WERI-Rb-1 (cell line): Measurements from ENCODE around the gene TBKBP1.

Source experiments
- DNase-seq: peaks from one replicate; pipeline ENCODE4 v3.0.0-alpha.2; 2020
- H3K27ac ChIP-seq: fragments of 250-450 bp; sonication (Bioruptor Pico); 2 replicates; pipeline ENCODE4 v1.5.1; 2020; ENCODE audit warnings: mild to moderate bottlenecking, moderate library complexity
- H3K27me3 ChIP-seq: fragments of 250-450 bp; sonication (Bioruptor Pico); 2 replicates; pipeline ENCODE4 v1.5.1; 2021; ENCODE audit warnings: mild to moderate bottlenecking, low read depth, moderate library complexity; ENCODE audit not compliant: insufficient read depth, severe bottlenecking
- H3K36me3 ChIP-seq: fragments of 250-450 bp; sonication (Bioruptor Pico); 2 replicates; pipeline ENCODE4 v1.5.1; 2020; ENCODE audit warnings: mild to moderate bottlenecking, moderate library complexity
- H3K4me3 ChIP-seq: 2 replicates; pipeline ENCODE4 v1.5.1; 2011; ENCODE audit warnings: low read depth, mild to moderate bottlenecking, control low read depth, low read length
- H3K9me3 ChIP-seq: fragments of 250-450 bp; sonication (Bioruptor Pico); 2 replicates; pipeline ENCODE4 v1.5.1; 2021; ENCODE audit warnings: mild to moderate bottlenecking, moderate library complexity; ENCODE audit not compliant: severe bottlenecking
- CTCF ChIP-seq: IDR thresholded peaks from 2 replicates; pipeline ENCODE4 v1.5.1; 2011; ENCODE audit warnings: low read depth, mild to moderate bottlenecking, control low read depth, inconsistent platforms, low read length

TBKBP1 gene

DNA sequence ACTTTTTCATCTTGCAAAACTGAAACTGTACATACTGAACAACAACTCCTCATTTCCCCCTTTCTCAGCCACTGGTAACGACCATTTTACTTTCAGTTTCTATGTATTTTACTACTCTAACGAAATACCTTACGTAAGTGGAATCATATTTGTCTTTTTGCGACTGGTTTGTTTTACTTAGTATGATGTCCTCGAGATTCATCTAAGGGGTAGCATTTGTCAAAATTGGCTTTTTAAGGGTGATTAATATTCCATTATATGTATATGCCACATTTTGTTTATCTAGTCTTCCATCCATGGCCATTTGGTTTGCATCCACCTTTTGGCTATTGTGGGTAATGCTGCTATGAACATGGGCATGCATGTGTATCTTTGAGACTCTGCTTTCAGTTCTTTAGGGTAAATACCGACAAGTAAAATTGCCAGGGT is 33.9 kb upstream of the TBKBP1 start:
- no peak for DNase-seq
- H3K27me3 ChIP-seq: no peaks in the 10 kb centered on the region
- peaks cover 100% of the 10 kb centered on the region for H3K36me3 ChIP-seq
- H3K9me3 ChIP-seq: no peaks in the 10 kb centered on the region
- no peak overlapping the region for H3K4me3 ChIP-seq
- TF ChIP-seq CTCF: no peak
- H3K27ac ChIP-seq: no peak overlapping the region

GRCh38 chr17:47663912-47664623 is 29.9 kb upstream of the TBKBP1 start:
- peak; percentile 82 for TF ChIP-seq CTCF
- no peak overlapping the region for H3K4me3 ChIP-seq
- H3K27ac ChIP-seq: no peak overlapping the region; the same call in 1 of the 2 replicates
- H3K9me3 ChIP-seq: no peaks in the 10 kb centered on the region
- H3K27me3 ChIP-seq: no peaks in the 10 kb centered on the region
- H3K36me3 ChIP-seq: peaks cover 97% of the 10 kb centered on the region
- peak; percentile 70 for DNase-seq

DNA sequence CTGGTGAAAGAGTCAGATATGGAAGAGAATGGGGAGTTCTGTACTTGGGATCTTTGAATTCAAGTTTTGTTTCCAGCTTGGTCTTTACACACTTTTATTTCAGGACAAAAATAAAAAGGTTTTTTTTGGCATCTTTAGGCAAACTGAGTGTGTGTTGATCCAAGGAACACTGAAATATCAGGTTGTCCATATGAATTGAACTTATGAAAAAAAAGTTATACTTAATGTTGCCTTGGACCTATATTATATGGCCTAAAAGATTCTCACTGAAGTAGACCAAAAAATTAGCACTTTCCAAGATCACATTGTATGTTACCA is 29.4 kb upstream of the TBKBP1 start:
- no peak for TF ChIP-seq CTCF
- no peak for DNase-seq
- H3K9me3 ChIP-seq: no peaks in the 10 kb centered on the region
- H3K36me3 ChIP-seq: peaks cover 97% of the 10 kb centered on the region
- no peaks in the 10 kb centered on the region for H3K27me3 ChIP-seq
- H3K4me3 ChIP-seq: no peak overlapping the region
- no peak overlapping the region for H3K27ac ChIP-seq

GRCh38 chr17:47665655-47666054 is 28.3 kb upstream of the TBKBP1 start:
- no peak overlapping the region for H3K4me3 ChIP-seq
- H3K27me3 ChIP-seq: no peaks in the 10 kb centered on the region
- H3K9me3 ChIP-seq: no peaks in the 10 kb centered on the region
- TF ChIP-seq CTCF: no peak
- H3K27ac ChIP-seq: no peak overlapping the region
- DNase-seq: no peak
- H3K36me3 ChIP-seq: peaks cover 97% of the 10 kb centered on the region

DNA sequence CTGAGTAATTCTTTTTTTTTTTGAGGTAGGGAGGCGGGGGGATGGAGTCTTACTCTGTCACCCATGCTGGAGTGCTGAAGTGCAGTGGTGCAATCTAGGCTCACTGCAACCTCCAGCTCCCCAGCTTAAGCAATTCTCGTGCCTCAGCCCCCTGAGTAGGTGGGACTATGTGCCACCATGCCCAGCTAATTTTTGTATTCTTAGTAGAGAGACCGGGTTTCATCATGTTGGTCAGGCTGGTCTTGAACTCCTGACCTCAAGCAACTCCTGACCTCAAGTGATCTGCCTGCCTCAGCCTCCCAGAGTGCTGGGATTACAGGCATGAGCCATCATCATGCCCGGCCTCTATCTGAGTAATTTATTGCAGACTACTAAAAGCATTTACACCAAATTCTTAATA is 24.9 kb upstream of the TBKBP1 start:
- H3K36me3 ChIP-seq: peaks cover 97% of the 10 kb centered on the region
- no peak overlapping the region for H3K4me3 ChIP-seq
- H3K27ac ChIP-seq: no peak overlapping the region; the same call in 1 of the 2 replicates
- TF ChIP-seq CTCF: no peak
- H3K9me3 ChIP-seq: no peaks in the 10 kb centered on the region
- no peak for DNase-seq
- no peaks in the 10 kb centered on the region for H3K27me3 ChIP-seq

- no peak for TF ChIP-seq CTCF
- H3K9me3 ChIP-seq: no peaks in the 10 kb centered on the region
- no peak for DNase-seq
Measured at GRCh38 chr17:47670064-47670463, 23.9 kb upstream of the TBKBP1 start.

More at GRCh38 chr17:47670064-47670463, 23.9 kb upstream of the TBKBP1 start:
- Histone ChIP-seq H3K27ac (peak overlapping the region; percentile 30), H3K4me3 (no peak overlapping the region), H3K27me3 (no peaks in the 10 kb centered on the region), H3K36me3 (peaks cover 97% of the 10 kb centered on the region)
